DND-41 (cell line): ENCODE data around the gene F8.

Experiments used
- ATAC-seq: fragments of 200-7000 bp; cut with Tn5 transposase; 3 replicates; pipeline ENCODE4 v1.9.1; 2021; ENCODE audit warnings: low read depth; ENCODE audit not compliant: insufficient read depth
- DNase-seq: peaks from one replicate; pipeline ENCODE4 v3.0.0-alpha.2; 2020
- H2AFZ ChIP-seq: 2 replicates; pipeline ENCODE4 v1.6.0; 2012; ENCODE audit warnings: low read depth, low read length
- H3K27ac ChIP-seq: 2 replicates; pipeline ENCODE4 v1.5.1; 2012; ENCODE audit warnings: low read length, inconsistent platforms
- H3K27me3 ChIP-seq: fragments of 200-600 bp; sonication (generic); 2 replicates; pipeline ENCODE4 v1.6.0; 2012; ENCODE audit warnings: low read length, mild to moderate bottlenecking, inconsistent platforms; ENCODE audit not compliant: insufficient read depth, poor library complexity
- H3K36me3 ChIP-seq: 2 replicates; pipeline ENCODE4 v1.5.1; 2012; ENCODE audit warnings: low read length, inconsistent platforms; ENCODE audit not compliant: insufficient read depth
- H3K4me1 ChIP-seq: 2 replicates; pipeline ENCODE4 v1.5.1; 2012; ENCODE audit warnings: mild to moderate bottlenecking, low read length; ENCODE audit not compliant: insufficient read depth
- H3K4me2 ChIP-seq: 2 replicates; pipeline ENCODE4 v1.6.0; 2012; ENCODE audit warnings: mild to moderate bottlenecking, moderate library complexity, low read length, inconsistent platforms; ENCODE audit not compliant: insufficient read depth
- H3K4me3 ChIP-seq, 2 experiments: fragments of 200-600 bp in 1 of 2; shearing (Covaris generic) in 1 of 2; 2 replicates each; pipeline ENCODE4 v1.5.1; 2012 to 2016; ENCODE audit warnings: inconsistent platforms in 2 of 2, low read length in 2 of 2, mild to moderate bottlenecking in 2 of 2, low read depth in 1 of 2, moderate library complexity in 1 of 2
- H3K79me2 ChIP-seq: 2 replicates; pipeline ENCODE4 v1.6.0; 2012; ENCODE audit warnings: low read length, inconsistent platforms; ENCODE audit not compliant: insufficient read depth
- H3K9ac ChIP-seq: 2 replicates; pipeline ENCODE4 v1.6.0; 2012; ENCODE audit warnings: low read depth, mild to moderate bottlenecking, inconsistent platforms, low read length, moderate library complexity
- H3K9me3 ChIP-seq: 2 replicates; pipeline ENCODE4 v1.5.1; 2012; ENCODE audit warnings: low read length, moderate library complexity, mild to moderate bottlenecking, inconsistent platforms; ENCODE audit not compliant: insufficient read depth, severe bottlenecking
- H4K20me1 ChIP-seq: 2 replicates; pipeline ENCODE4 v1.6.0; 2012; ENCODE audit warnings: low read length; ENCODE audit not compliant: insufficient read depth
- EZH2 ChIP-seq: IDR thresholded peaks from 3 replicates; pipeline ENCODE4 v1.6.1; 2012; ENCODE audit warnings: borderline replicate concordance, low read depth, mild to moderate bottlenecking, moderate library complexity, low read length, inconsistent platforms; ENCODE audit not compliant: severe bottlenecking
- TF ChIP-seq, protein P1 (sequence below): IDR thresholded peaks from 2 replicates; pipeline ENCODE4 v1.5.1; 2012; ENCODE audit warnings: borderline replicate concordance, low read length, moderate library complexity, mild to moderate bottlenecking; ENCODE audit not compliant: poor library complexity, severe bottlenecking; ENCODE audit errors: extremely low read depth

The F8 gene

DNA sequence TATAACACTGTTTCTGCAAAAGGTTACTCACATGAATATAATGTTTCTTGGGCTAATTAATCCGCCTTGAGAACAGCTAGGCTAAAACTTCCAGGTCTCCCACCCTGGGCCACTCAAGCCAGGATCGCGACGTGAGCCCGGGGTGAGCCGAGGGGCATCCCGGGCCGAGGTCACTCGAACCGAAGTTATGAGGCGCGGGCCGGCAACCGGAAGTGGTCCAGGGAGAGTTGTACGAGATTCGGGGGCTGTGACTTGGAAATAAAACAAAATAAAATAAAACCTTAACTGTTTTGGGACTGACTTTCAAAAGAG lies 48.1 kb upstream of the F8 start:
- peak overlapping the region; percentile 78 for H2AFZ ChIP-seq
- H4K20me1 ChIP-seq, result no peaks in the 10 kb centered on the region
- ATAC-seq (0 out of 3 replicates have a peak, but pooled peaks have one; percentile 6), DNase-seq (no peak)
- no peaks in the 10 kb centered on the region for H3K9me3 ChIP-seq
- TF ChIP-seq, protein P1, sequence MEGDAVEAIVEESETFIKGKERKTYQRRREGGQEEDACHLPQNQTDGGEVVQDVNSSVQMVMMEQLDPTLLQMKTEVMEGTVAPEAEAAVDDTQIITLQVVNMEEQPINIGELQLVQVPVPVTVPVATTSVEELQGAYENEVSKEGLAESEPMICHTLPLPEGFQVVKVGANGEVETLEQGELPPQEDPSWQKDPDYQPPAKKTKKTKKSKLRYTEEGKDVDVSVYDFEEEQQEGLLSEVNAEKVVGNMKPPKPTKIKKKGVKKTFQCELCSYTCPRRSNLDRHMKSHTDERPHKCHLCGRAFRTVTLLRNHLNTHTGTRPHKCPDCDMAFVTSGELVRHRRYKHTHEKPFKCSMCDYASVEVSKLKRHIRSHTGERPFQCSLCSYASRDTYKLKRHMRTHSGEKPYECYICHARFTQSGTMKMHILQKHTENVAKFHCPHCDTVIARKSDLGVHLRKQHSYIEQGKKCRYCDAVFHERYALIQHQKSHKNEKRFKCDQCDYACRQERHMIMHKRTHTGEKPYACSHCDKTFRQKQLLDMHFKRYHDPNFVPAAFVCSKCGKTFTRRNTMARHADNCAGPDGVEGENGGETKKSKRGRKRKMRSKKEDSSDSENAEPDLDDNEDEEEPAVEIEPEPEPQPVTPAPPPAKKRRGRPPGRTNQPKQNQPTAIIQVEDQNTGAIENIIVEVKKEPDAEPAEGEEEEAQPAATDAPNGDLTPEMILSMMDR, result no peak
- TF ChIP-seq EZH2, result no peak
- no peaks in the 10 kb centered on the region for H3K27me3 ChIP-seq
- H3K9ac ChIP-seq, result peak overlapping the region; percentile 69
- H3K27ac ChIP-seq, result peak overlapping the region; percentile 74
- peak overlapping the region; percentile 94 for H3K4me2 ChIP-seq
- peaks cover 54% of the 10 kb centered on the region for H3K4me1 ChIP-seq
- peak overlapping the region; percentile 78 to 81; a peak in 3 of 4 replicates for H3K4me3 ChIP-seq
- H3K36me3 ChIP-seq, result peaks cover 25% of the 10 kb centered on the region
- H3K79me2 ChIP-seq, result peaks cover 55% of the 10 kb centered on the region

DNA sequence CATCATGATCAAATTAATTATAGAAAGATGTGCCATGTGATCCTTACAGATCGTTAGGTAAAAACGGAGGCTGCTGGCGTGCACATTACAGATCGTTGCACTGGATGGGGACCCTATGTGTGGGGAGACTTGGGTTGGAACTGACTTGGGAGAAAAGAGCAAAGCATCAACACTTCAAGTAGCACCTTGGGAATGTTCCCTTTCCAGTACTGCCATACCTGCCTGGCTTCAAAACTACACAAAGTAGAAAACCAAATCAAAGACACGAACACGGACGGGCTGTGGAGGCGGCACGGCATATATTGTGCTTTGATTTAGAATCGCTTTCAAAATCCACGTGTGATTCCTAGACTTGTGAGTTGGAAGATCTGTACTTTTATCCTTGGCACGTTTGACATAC lies 47.5 kb upstream of the F8 start:
- TF ChIP-seq, protein P1, result no peak
- no peak for TF ChIP-seq EZH2
- Histone ChIP-seq H3K4me1 (peaks cover 54% of the 10 kb centered on the region), H4K20me1 (no peaks in the 10 kb centered on the region), H3K9ac (peak overlapping the region; percentile 69), H3K27ac (no peak overlapping the region; the same call in 1 of the 2 replicates), H3K4me3 (peak overlapping the region; percentile 78 to 81; a peak in 3 of 4 replicates), H3K27me3 (no peaks in the 10 kb centered on the region), H3K79me2 (peaks cover 53% of the 10 kb centered on the region), H3K36me3 (peaks cover 19% of the 10 kb centered on the region), H3K9me3 (no peaks in the 10 kb centered on the region), H3K4me2 (peak overlapping the region; percentile 94), H2AFZ (peak overlapping the region; percentile 78)
- no peak for ATAC-seq
- peak; percentile 6 for DNase-seq

DNA sequence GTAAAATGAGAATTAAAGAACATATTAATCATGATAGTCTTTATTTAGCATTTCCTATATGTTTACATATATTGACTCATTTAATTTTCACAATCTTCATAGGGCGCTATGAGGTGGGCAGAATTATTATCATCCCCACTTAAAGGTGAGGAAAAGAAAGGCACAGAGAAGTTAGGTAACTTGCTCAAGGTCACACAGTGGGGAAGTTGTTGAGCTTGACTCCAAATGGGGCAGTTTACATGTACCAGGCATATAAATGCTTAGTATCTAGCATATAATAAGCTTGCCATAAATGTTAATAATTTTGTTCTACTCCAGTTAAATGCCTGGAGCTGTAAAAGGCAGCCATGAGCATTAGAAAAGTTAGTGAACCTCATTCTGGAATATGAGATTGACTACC lies 46.9 kb upstream of the F8 start:
- H3K27ac ChIP-seq, result no peak overlapping the region
- H2AFZ ChIP-seq, result no peak overlapping the region
- peak overlapping the region; percentile 94 for H3K4me2 ChIP-seq
- H3K4me3 ChIP-seq, result peak overlapping the region in 1 of 2 experiments; percentile 81; a peak in 1 of 4 replicates
- H3K4me1 ChIP-seq, result peaks cover 52% of the 10 kb centered on the region
- no peaks in the 10 kb centered on the region for H4K20me1 ChIP-seq
- TF ChIP-seq, protein P1, result no peak
- TF ChIP-seq EZH2, result no peak
- H3K9me3 ChIP-seq, result no peaks in the 10 kb centered on the region
- H3K36me3 ChIP-seq, result peaks cover 16% of the 10 kb centered on the region
- peak overlapping the region; percentile 69 for H3K9ac ChIP-seq
- H3K79me2 ChIP-seq, result peaks cover 51% of the 10 kb centered on the region
- no peaks in the 10 kb centered on the region for H3K27me3 ChIP-seq
- ATAC-seq (no peak), DNase-seq (no peak)

DNA sequence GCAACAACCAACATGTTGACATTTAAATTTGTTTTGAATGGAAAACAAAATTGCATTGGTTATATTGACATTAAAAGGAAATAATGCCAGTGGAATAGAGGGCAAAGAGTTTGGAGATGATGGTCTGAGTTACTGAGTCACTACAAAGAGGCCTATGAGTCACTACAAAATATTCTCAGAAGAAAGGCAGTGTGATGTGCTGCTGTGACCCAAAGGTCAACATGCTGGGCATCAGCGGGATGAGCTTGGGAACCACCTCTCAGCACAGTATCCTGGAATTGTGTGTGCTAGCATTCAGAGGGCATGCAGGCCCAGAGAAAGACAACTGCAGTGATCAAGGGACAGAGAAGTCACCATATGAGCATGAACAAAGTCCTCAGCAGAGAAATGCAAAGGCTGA lies 45.6 kb upstream of the F8 start:
- DNase-seq (no peak), ATAC-seq (no peak)
- Histone ChIP-seq H3K4me3 (no peak overlapping the region), H2AFZ (no peak overlapping the region), H3K9me3 (no peaks in the 10 kb centered on the region), H3K27ac (no peak overlapping the region), H3K4me1 (peaks cover 40% of the 10 kb centered on the region), H3K27me3 (no peaks in the 10 kb centered on the region), H3K79me2 (peaks cover 41% of the 10 kb centered on the region), H4K20me1 (no peaks in the 10 kb centered on the region), H3K4me2 (peak overlapping the region; percentile 94; the same call in 1 of the 2 replicates), H3K36me3 (peaks cover 6% of the 10 kb centered on the region), H3K9ac (no peak overlapping the region)
- TF ChIP-seq, protein P1, result no peak
- TF ChIP-seq EZH2, result no peak
